Measurements from ENCODE around the gene DDX46. TPM values are rescaled to one million over a fixed set of nuclear protein-coding genes. Genes with fewer than 3 reads are reported as not detected.
"Not testable (repeated sequence)": the region's sequence is repeated elsewhere in the genome, so short reads cannot be mapped to it uniquely, and the experiment has no call there.

The DDX46 gene
- total RNA-seq, 1 experiment from 2014 or later: 76.5 TPM

GRCh38 chr5:134851307-134851923 lies 92.8 kb downstream of the DDX46 start:
- Histone ChIP-seq H2AFZ (no peak overlapping the region), H3K4me2 (0 out of 2 replicates have a peak overlapping the region, but pooled peaks have one; percentile 2), H3K27me3 (ENCODE audit: insufficient read depth, low read depth) (no peaks in the 10 kb centered on the region), H3K9me3 (ENCODE audit: insufficient read depth, low read depth) (no peaks in the 10 kb centered on the region), H3K4me1 (replicated peaks; ENCODE audit: insufficient read depth) (peaks cover 16% of the 10 kb centered on the region), H3F3A (ENCODE audit: insufficient read depth, low read depth) (peaks cover 28% of the 10 kb centered on the region), H3K4me3 (no peak overlapping the region), H3K27ac (0 out of 2 replicates have a peak overlapping the region, but pooled peaks have one; percentile 23), H4K20me1 (ENCODE audit: insufficient read depth) (peaks cover 6% of the 10 kb centered on the region; the same call in 1 of the 2 replicates), H3K9me2 (ENCODE audit: insufficient read depth) (no peaks in the 10 kb centered on the region), H3K79me2 (ENCODE audit: low read depth) (peaks cover 47% of the 10 kb centered on the region), H3K36me3 (ENCODE audit: low read depth) (peaks cover 29% of the 10 kb centered on the region)
- TF ChIP-seq CTCF (conservative IDR thresholded peaks at IDR 0.05): peak; percentile 70
- no peak for TF ChIP-seq EZH2 (IDR thresholded peaks at IDR 0.05; ENCODE audit: low read depth)
- DNase-seq: peak in 1 of 2 experiments; percentile 42
- POLR2A ChIA-PET (ENCODE audit: unreplicated experiment): no interaction called here
- CTCF ChIA-PET: interaction anchor here (0.7 to 1.1 kb wide), 2 partner anchors 54 to 572 kb away, joined by 3 to 7 read pairs; partner anchors contain the start of gene PCBD2
- no TSS peak for BruUV-seq (replicated peaks)
- intact Hi-C loops (cut with micrococcal nuclease; ENCODE audit: unreplicated experiment): loop anchor here (10.0 kb wide), 1 partner anchor 353 kb away; no protein-coding TSS in a partner anchor

GRCh38 chr5:134856465-134856864 lies 97.9 kb downstream of the DDX46 start:
- H3K4me2 ChIP-seq; H2AFZ ChIP-seq; CTCF ChIA-PET; BruUV-seq (replicated peaks); H4K20me1 ChIP-seq (ENCODE audit: insufficient read depth); H3K9me3 ChIP-seq (ENCODE audit: insufficient read depth, low read depth); H3F3A ChIP-seq (ENCODE audit: insufficient read depth, low read depth); POLR2A ChIA-PET (ENCODE audit: unreplicated experiment); DNase-seq; H3K4me1 ChIP-seq (replicated peaks; ENCODE audit: insufficient read depth); H3K27ac ChIP-seq; H3K4me3 ChIP-seq; H3K9me2 ChIP-seq (ENCODE audit: insufficient read depth); H3K27me3 ChIP-seq (ENCODE audit: insufficient read depth, low read depth): not testable (repeated sequence)
- intact Hi-C loops (cut with micrococcal nuclease; ENCODE audit: unreplicated experiment): loop anchor here (10.0 kb wide), 1 partner anchor 348 kb away; no protein-coding TSS in a partner anchor
- Histone ChIP-seq H3K79me2 (ENCODE audit: low read depth) (peaks cover 19% of the 10 kb centered on the region), H3K36me3 (ENCODE audit: low read depth) (peaks cover 45% of the 10 kb centered on the region)

GRCh38 chr5:134857401-134857800 lies 98.8 kb downstream of the DDX46 start:
- Histone ChIP-seq H3F3A (ENCODE audit: insufficient read depth, low read depth) (peaks cover 15% of the 10 kb centered on the region), H3K4me3 (no peak overlapping the region), H2AFZ (no peak overlapping the region), H3K9me2 (ENCODE audit: insufficient read depth) (no peaks in the 10 kb centered on the region), H3K27ac (no peak overlapping the region), H3K4me1 (replicated peaks; ENCODE audit: insufficient read depth) (no peaks in the 10 kb centered on the region), H3K9me3 (ENCODE audit: insufficient read depth, low read depth) (no peaks in the 10 kb centered on the region), H3K4me2 (no peak overlapping the region), H3K79me2 (ENCODE audit: low read depth) (peaks cover 10% of the 10 kb centered on the region), H3K36me3 (ENCODE audit: low read depth) (peaks cover 40% of the 10 kb centered on the region), H3K27me3 (ENCODE audit: insufficient read depth, low read depth) (no peaks in the 10 kb centered on the region), H4K20me1 (ENCODE audit: insufficient read depth) (no peaks in the 10 kb centered on the region; the same call in 1 of the 2 replicates)
- no peak for DNase-seq
- TF ChIP-seq CTCF (conservative IDR thresholded peaks at IDR 0.05): no peak
- no peak for TF ChIP-seq EZH2 (IDR thresholded peaks at IDR 0.05; ENCODE audit: low read depth)
- POLR2A ChIA-PET (ENCODE audit: unreplicated experiment): interaction anchor here (0.7 kb wide), 1 partner anchor 12 kb away, joined by 3 read pairs; no protein-coding TSS in a partner anchor
- intact Hi-C loops (cut with micrococcal nuclease; ENCODE audit: unreplicated experiment): loop anchor here (10.0 kb wide), 1 partner anchor 347 kb away; no protein-coding TSS in a partner anchor
- CTCF ChIA-PET: no interaction called here
- BruUV-seq (replicated peaks): no TSS peak
